Keratinocyte (primary cell): ENCODE measurements around the gene NRXN2. TPM values are rescaled to one million over a fixed set of nuclear protein-coding genes. Genes with fewer than 3 reads are reported as not detected.

Experiments used
- DNase-seq: peaks from one replicate; pipeline ENCODE4 v3.0.0-alpha.2; 2011; ENCODE audit warnings: low read depth, missing footprints, low spot score
- FAIRE-seq: peaks from 2 replicates; lab custom pipeline; 2011; peaks lifted over from hg19 to GRCh38; lab: Jason Lieb, UNC
- H2AFZ ChIP-seq: 2 replicates; pipeline ENCODE4 v1.6.0; 2012; ENCODE audit warnings: low read length, control low read depth, inconsistent platforms; ENCODE audit not compliant: control insufficient read depth
- H3K27ac ChIP-seq: 2 replicates; pipeline ENCODE4 v1.5.1; 2011; ENCODE audit warnings: low read length; ENCODE audit not compliant: control insufficient read depth, insufficient read depth
- H3K27me3 ChIP-seq: 3 replicates; pipeline ENCODE4 v1.6.0; 2011; ENCODE audit warnings: low read length; ENCODE audit not compliant: control insufficient read depth, insufficient read depth; ENCODE audit errors: extremely low read depth
- H3K36me3 ChIP-seq, 2 experiments: 2 replicates in 1 of 2; 3 replicates in 1 of 2; pipeline ENCODE4 v1.5.1; 2011; ENCODE audit warnings: low read length in 2 of 2, mild to moderate bottlenecking in 1 of 2; ENCODE audit not compliant: control insufficient read depth in 2 of 2, insufficient read depth in 2 of 2; ENCODE audit errors: extremely low read depth in 1 of 2
- H3K4me1 ChIP-seq: 3 replicates; pipeline ENCODE4 v1.5.1; 2011; ENCODE audit warnings: low read length; ENCODE audit not compliant: control insufficient read depth, insufficient read depth; ENCODE audit errors: extremely low read depth
- H3K4me2 ChIP-seq: 3 replicates; pipeline ENCODE4 v1.6.0; 2011; ENCODE audit warnings: low read depth, low read length; ENCODE audit not compliant: control insufficient read depth, insufficient read depth; ENCODE audit errors: extremely low read depth
- H3K4me3 ChIP-seq, 3 experiments: fragments of 200-600 bp in 1 of 3; sonication (generic) in 1 of 3; 2 replicates in 2 of 3; 3 replicates in 1 of 3; pipeline ENCODE4 v1.5.1; 2011 to 2016; ENCODE audit warnings: low read length in 3 of 3, mild to moderate bottlenecking in 3 of 3, control low read depth in 2 of 3, inconsistent platforms in 1 of 3, low read depth in 1 of 3, mixed read lengths in 1 of 3, mixed run types in 1 of 3, moderate library complexity in 1 of 3; ENCODE audit not compliant: control insufficient read depth in 2 of 3, insufficient read depth in 2 of 3; ENCODE audit errors: extremely low read depth in 1 of 3
- H3K79me2 ChIP-seq: 2 replicates; pipeline ENCODE4 v1.6.0; 2012; ENCODE audit warnings: low read length; ENCODE audit not compliant: control insufficient read depth, insufficient read depth
- H3K9ac ChIP-seq: 3 replicates; pipeline ENCODE4 v1.6.0; 2011; ENCODE audit warnings: low read length; ENCODE audit not compliant: control insufficient read depth, insufficient read depth; ENCODE audit errors: extremely low read depth
- H3K9me1 ChIP-seq: 3 replicates; pipeline ENCODE4 v1.6.0; 2011; ENCODE audit warnings: low read length; ENCODE audit not compliant: control insufficient read depth, insufficient read depth; ENCODE audit errors: extremely low read depth
- H3K9me3 ChIP-seq: 2 replicates; pipeline ENCODE4 v1.5.1; 2012; ENCODE audit warnings: low read depth, low read length; ENCODE audit not compliant: control insufficient read depth
- H4K20me1 ChIP-seq: 3 replicates; pipeline ENCODE4 v1.6.0; 2011; ENCODE audit warnings: low read length; ENCODE audit not compliant: control insufficient read depth, insufficient read depth; ENCODE audit errors: extremely low read depth
- EZH2 ChIP-seq: IDR thresholded peaks from one replicate; pipeline ENCODE4 v1.6.1; 2012; ENCODE audit warnings: inconsistent platforms, mild to moderate bottlenecking, low read length, moderate library complexity
- dilution Hi-C: fragments of 300-500 bp; cut with MboI; formaldehyde crosslinking; loops from one replicate; pipeline ENCODE4 v1.7.0; 2020; ENCODE audit warnings: low sequenced_read_pairs; ENCODE audit not compliant: extremely low pct_ligation_motif_present
- polyA plus RNA-seq, 5 experiments: library from polyadenylated mRNA; depleted of rRNA in 3 of 5; stranded (reverse) in 3 of 5; stranded (forward) in 1 of 5; unstranded in 1 of 5; fragments of >200 nt; gene quantifications; 1 replicate in 1 of 5; 2 replicates in 3 of 5; 3 replicates in 1 of 5; pipeline versions ENCODE4 v1.2.1 to v1.2.3, GENCODE V29; 2011 to 2012; ENCODE audit warnings: missing spikeins in 2 of 5, low read depth in 1 of 5, low replicate concordance in 1 of 5
- TF ChIP-seq, protein P1 (sequence below), 3 experiments: IDR thresholded peaks in 1 of 3; conservative IDR thresholded peaks in 1 of 3; optimal IDR thresholded peaks in 1 of 3; 2 replicates in 2 of 3; 3 replicates in 1 of 3; pipeline versions ENCODE3 to v1.5.1; 2011; ENCODE audit warnings: low read length in 3 of 3, mild to moderate bottlenecking in 3 of 3, moderate library complexity in 2 of 3, control low read depth in 1 of 3, inconsistent platforms in 1 of 3; ENCODE audit not compliant: insufficient read depth in 2 of 3; ENCODE audit errors: extremely low read depth in 1 of 3

Gene NRXN2
- polyA plus RNA-seq, 1 donor (not counting 4 experiments of a cell fraction or from before 2014, with no cell fraction given), result not detected

GRCh38 chr11:64611176-64611575, 111.8 kb downstream of the NRXN2 start:
- H2AFZ ChIP-seq, result no peak overlapping the region
- H3K9ac ChIP-seq, result no peak overlapping the region
- H3K27ac ChIP-seq, result no peak overlapping the region
- H3K36me3 ChIP-seq, result no peaks in the 10 kb centered on the region
- dilution Hi-C loops, result no loop called here
- no peak overlapping the region for H3K4me2 ChIP-seq
- H3K4me1 ChIP-seq, result no peaks in the 10 kb centered on the region
- H3K79me2 ChIP-seq, result no peaks in the 10 kb centered on the region
- no peaks in the 10 kb centered on the region for H3K9me1 ChIP-seq
- H3K4me3 ChIP-seq, result no peak overlapping the region
- FAIRE-seq, result no peak
- TF ChIP-seq EZH2, result no peak
- TF ChIP-seq, protein P1, sequence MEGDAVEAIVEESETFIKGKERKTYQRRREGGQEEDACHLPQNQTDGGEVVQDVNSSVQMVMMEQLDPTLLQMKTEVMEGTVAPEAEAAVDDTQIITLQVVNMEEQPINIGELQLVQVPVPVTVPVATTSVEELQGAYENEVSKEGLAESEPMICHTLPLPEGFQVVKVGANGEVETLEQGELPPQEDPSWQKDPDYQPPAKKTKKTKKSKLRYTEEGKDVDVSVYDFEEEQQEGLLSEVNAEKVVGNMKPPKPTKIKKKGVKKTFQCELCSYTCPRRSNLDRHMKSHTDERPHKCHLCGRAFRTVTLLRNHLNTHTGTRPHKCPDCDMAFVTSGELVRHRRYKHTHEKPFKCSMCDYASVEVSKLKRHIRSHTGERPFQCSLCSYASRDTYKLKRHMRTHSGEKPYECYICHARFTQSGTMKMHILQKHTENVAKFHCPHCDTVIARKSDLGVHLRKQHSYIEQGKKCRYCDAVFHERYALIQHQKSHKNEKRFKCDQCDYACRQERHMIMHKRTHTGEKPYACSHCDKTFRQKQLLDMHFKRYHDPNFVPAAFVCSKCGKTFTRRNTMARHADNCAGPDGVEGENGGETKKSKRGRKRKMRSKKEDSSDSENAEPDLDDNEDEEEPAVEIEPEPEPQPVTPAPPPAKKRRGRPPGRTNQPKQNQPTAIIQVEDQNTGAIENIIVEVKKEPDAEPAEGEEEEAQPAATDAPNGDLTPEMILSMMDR (optimal IDR thresholded peaks at IDR 0.05 in 1 of 3, IDR thresholded peaks at IDR 0.05 in 1 of 3, conservative IDR thresholded peaks at IDR 0.05 in 1 of 3; ENCODE audit: extremely low read depth in 1 of 3, insufficient read depth in 2 of 3, low read length in 3 of 3), result no peak
- no peak for DNase-seq
- H3K9me3 ChIP-seq, result no peaks in the 10 kb centered on the region
- no peaks in the 10 kb centered on the region for H4K20me1 ChIP-seq
- peaks cover 38% of the 10 kb centered on the region for H3K27me3 ChIP-seq

GRCh38 chr11:64610596-64610995, 112.4 kb downstream of the NRXN2 start:
- no peaks in the 10 kb centered on the region for H3K9me1 ChIP-seq
- no peak overlapping the region for H3K27ac ChIP-seq
- H2AFZ ChIP-seq, result no peak overlapping the region
- H3K4me2 ChIP-seq, result no peak overlapping the region
- H3K4me3 ChIP-seq, result no peak overlapping the region
- no peak overlapping the region for H3K9ac ChIP-seq
- H3K79me2 ChIP-seq, result no peaks in the 10 kb centered on the region
- dilution Hi-C loops, result no loop called here
- no peaks in the 10 kb centered on the region for H3K9me3 ChIP-seq
- no peaks in the 10 kb centered on the region for H3K36me3 ChIP-seq
- no peak for FAIRE-seq
- no peak for DNase-seq
- H3K4me1 ChIP-seq, result no peaks in the 10 kb centered on the region
- TF ChIP-seq, protein P1 (optimal IDR thresholded peaks at IDR 0.05 in 1 of 3, IDR thresholded peaks at IDR 0.05 in 1 of 3, conservative IDR thresholded peaks at IDR 0.05 in 1 of 3; ENCODE audit: extremely low read depth in 1 of 3, insufficient read depth in 2 of 3, low read length in 3 of 3), result no peak
- no peak for TF ChIP-seq EZH2
- no peaks in the 10 kb centered on the region for H4K20me1 ChIP-seq
- peaks cover 42% of the 10 kb centered on the region for H3K27me3 ChIP-seq
